Stimulated activated CD8-positive, alpha-beta memory T cell treated with anti-CD3 and anti-CD28 coated beads, Interleukin-12 subunit alpha, Interleukin-12 subunit beta, amount 100 ng/mL, for 1 hour (primary cell): ENCODE results near the gene SLC39A12.

Source experiments
- DNase-seq: peaks from one replicate; pipeline ENCODE4 v3.0.0-alpha.2; 2020; ENCODE audit warnings: low read depth

Gene SLC39A12

DNA sequence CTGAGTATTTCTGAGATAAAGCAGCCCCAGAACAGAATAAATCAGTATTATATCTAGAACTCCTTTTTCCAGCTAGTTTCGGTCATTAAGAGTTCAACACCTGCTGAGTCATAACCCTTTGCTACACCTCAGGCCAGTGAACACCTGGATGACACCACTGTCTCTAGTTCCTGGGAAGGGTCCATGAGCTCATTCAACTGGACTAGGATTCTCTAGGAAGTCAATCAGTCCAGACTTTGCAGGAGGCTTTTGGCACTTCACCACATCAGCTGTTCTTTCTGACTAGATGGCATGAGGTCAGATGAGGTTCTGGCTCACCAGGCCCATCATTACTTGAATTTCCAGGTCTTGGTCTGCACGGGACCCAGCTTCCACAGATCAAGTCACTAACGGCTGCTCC is 11.7 kb downstream of the SLC39A12 start:
- DNase-seq = no peak

DNA sequence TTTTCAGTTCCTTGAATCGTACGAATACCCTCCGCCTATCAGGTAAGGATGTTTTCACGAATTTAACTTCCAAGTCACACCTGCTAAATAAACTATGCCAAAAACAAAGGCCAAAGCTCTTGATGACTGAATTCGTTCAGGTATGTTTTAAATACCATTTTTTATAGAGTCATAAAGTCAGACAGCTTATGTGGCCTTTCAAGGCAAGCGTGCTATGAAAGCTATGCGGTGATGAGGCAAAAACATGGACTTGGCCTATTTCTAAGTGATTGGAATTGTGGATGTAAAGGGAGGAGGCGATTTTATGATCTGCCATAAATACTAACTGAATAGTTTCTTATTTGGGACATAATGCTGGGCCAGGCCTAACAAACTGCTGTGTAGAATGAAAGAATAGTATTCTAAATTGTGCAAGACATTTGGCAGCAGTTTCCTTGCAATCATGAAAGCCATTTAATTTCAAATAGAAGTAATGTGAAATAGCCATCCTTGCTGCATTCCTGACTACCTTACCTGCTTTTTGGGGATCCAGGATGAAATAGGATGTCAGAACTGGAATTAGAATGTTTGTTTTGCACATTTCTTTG is 14.0 kb downstream of the SLC39A12 start:
- DNase-seq = no peak

- no peak for DNase-seq
Observed at GRCh38 chr10:17974505-17974904, 22.8 kb downstream of the SLC39A12 start.

- no peak for DNase-seq
Observed at GRCh38 chr10:17980846-17981565, 29.3 kb downstream of the SLC39A12 start.

- no peak for DNase-seq
Observed at GRCh38 chr10:17981766-17982380, 30.2 kb downstream of the SLC39A12 start.

DNA sequence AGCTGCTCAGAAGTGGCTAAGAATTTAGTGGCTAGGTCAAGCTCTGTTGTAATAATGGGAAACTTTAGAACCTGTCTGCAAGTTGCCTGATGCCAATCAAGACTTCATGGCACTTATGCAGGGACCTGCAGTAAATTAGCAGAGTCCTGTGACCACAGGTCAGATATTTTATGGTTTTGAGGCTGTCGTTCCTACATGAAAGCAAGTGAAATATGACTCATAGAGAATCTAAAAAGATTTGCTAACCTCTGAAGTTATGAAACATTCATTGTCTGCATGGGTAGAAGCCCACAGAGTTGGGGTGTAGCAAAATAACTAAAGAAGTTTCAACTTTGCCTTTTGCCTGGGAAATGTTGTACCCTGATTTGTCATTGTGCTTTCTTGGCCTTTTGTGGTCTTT is 32.3 kb downstream of the SLC39A12 start:
- DNase-seq = no peak

DNA sequence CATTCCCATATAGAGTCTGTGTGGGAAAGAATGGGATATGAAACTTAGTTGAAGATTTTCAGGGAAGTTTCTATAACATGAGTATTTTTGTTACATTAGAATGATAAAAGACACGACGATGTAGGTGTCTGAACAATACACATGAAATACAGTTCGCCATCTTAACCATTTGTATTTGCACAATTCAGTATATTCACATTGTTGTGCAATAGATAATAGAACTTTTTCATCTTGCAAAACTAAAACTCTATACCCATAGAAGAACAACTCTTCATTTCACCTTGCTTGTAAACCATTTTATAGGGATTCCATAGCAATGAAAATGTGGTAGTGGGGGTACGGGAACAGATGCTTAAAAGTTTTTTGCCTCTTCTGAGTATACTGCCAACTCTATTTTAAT is 32.8 kb downstream of the SLC39A12 start:
- DNase-seq = no peak

GRCh38 chr10:17989908-17990767 is 38.4 kb downstream of the SLC39A12 start:
- DNase-seq = no peak

DNA sequence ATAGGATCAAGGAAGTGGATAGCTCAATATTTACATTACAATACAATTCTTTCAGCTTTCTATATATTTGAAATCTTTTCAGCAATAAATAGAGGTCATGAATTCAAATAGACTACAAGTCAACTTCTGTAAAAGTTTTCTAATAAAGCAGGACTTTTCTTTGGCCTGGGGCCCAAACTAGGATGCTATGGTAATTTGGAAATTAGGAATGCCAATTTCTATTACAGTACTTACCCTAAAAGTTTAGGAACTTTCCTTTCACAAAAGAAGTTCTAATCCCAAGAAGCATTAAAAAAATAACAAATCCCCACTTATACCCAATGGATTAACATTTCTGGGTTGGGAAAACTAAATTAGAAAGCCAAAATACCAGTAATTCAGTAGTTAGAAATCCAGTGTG is 40.5 kb downstream of the SLC39A12 start:
- no peak for DNase-seq

DNA sequence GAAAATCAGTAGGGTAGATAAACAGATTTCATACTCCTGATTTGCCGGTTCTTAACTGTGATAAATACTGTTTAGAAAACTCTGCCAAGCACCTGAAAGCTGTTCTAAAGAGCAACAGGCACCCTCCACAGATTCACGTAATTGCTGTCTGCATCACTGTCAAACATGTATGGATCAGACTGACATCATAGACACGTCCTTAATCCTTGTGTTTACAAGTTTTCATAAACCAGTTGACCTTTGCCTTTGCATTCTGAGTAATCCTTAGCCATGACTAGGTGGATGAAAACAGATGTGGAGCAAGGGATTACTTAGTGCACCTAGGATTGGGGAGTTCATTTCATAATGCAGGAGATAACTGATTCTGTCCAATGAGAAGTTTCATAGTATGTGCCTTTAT is 41.6 kb downstream of the SLC39A12 start:
- DNase-seq = no peak

- no peak for DNase-seq
Observed at GRCh38 chr10:18000601-18001000, 48.9 kb downstream of the SLC39A12 start.

GRCh38 chr10:18005445-18005780 is 53.7 kb downstream of the SLC39A12 start:
- no peak for DNase-seq

DNA sequence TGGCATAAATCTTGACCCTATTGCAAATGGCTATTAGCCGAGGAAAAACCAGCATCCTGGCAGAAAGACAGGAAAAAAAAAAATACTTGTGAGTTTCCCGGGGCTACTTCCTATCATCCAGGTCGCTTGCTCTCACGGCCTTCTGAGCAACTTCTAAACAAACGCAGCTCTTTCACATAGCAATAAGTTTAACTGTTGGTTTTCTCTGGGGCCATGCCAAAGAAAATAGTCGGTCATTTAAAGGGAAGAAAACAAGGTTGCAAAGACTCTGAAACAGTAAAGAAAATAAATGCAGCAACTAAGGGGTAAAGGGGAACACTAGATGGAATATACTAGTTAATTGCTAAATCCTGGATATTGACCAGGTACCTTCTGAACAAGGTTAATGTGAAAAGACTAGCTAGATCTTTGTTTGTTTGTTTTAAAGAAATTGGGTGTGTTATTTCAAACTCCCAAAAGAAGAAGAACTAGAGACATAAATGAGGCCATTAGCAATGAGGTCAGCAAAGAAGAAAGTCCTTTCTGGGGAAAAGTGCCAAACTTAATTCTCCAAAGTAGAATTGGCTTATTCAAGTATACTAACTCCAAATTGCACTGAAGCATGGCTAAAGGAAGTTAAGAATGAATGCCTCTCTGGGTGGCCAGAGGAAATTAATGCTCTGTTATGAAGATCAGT is 54.2 kb downstream of the SLC39A12 start:
- no peak for DNase-seq

DNA sequence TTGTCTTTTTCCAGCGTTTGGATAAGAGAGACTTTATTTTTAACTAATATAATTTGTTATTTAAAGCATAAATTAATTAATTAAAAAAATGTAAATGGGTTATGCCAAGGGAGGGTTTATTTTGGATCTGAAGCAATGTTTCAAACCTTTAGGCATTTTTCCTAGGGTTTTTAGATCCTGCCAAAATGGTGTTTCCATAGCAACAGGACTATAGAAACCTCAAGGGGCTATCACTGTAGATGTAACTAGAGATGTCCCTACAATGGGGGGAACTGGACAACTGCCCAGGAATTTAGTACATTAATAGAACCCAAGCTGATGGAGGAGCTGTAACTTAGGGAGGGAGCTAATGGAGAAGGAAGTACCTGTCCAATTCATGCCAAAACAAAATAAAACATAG is 57.3 kb downstream of the SLC39A12 start:
- DNase-seq = no peak

GRCh38 chr10:18010050-18010449 is 58.3 kb downstream of the SLC39A12 start:
- DNase-seq = no peak

DNA sequence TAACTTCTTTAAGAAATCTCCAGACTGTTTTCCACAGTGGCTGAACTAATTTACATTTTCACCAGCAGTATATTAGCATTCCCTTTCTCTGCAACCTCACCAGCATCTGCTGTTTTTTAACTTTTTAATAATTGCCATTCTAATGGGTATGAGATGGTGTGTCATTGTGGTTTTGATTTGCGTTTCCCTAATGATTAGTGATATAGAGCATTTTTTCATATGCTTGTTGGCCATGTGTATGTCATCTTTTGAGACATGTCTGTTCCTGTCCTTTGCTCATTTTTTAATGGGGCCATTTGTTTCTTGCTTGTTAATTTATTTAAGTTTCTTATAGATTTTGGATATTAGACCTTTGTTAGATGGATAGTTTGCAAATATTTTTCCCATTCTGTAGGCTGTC is 68.8 kb downstream of the SLC39A12 start:
- no peak for DNase-seq

GRCh38 chr10:18021725-18022480 is 70.2 kb downstream of the SLC39A12 start:
- no peak for DNase-seq

DNA sequence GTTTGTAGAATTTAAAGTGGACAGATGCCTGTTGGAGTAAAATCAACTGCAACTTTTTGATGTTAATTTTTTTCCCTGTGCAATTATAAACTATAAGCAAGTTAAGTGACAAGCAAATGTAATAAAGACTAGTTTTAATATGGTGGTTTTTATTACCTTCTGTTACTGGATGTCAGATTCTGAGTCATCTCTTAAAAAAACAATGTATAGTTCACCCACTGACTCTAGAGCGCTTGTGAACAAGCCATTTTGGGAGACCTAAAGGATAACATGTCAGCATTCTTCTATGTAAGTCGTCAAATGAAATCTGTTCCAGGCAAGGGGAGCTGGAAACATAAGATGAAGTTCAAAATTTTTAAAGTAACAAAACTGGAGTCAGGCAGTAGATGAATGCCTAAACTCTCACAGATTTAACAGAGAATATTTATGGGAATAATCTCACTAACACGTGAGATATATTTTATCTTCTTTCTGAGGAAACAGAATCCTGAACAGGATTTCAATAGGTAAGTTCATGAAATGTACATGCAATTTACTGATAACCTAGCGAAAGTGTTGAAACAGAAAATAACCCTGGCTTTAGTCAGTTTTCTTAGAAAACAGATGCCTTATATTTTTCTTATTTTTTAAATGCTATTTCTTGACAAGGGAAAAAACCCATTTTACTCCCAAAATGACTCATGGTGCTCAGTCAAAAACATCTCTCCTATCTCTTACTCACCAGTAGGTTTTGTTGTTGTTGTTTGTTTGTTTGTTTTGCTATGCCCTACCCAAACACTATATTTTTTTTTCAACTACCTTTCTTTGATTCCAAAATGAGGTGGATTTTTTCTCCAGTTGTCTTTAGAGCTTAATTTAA is 91.7 kb downstream of the SLC39A12 start:
- DNase-seq = no peak

DNA sequence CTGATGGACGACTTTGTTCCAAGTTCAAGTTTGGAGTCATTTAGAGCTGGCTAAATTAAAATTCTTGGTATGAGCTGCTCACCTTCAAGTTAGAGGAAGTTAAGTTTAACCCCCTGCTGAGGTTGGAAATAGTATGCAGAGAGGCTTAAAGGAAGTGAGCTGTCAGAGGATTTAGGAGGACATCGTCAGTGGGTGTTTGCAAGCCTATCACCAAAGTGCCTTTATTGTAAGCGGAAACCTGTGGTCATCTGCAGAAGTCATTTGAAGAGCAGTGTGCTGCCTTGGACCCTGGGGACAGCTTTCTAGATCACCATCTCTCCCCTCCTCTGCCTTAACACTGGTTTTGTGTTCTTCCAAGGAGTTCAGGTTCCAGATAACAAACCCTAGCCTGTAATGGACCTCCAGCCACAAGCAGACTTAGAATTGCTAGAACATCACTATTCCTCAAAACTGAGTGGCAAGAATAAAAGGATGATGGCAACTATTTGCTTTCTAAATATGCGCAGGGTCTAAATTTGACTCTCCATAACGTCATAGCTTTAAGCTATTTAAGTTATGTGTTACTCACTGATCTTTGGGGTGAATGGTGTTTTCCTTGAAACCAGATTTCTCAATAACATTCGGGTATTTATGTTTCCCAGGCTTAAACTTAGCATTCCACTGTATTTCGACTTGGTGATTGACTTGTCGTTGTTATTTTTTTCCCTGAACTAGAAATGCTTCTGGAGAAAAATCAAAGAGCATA is 93.4 kb downstream of the SLC39A12 start:
- no peak for DNase-seq

- no peak for DNase-seq
Observed at GRCh38 chr10:18056583-18056982, 104.9 kb downstream of the SLC39A12 start.
